CD4-positive, alpha-beta memory T cell (primary cell): Measurements from ENCODE around the gene DOC2B. TPM values are rescaled to one million over a fixed set of nuclear protein-coding genes. Genes with fewer than 3 reads are reported as not detected.

Experiments
- CTCF ChIA-PET: fragments of 350-600 bp; sonication (Branson Sonifier 250); formaldehyde crosslinking; loops from one replicate; lab custom pipeline; 2021; ENCODE audit warnings: inconsistent platforms; ENCODE audit not compliant: partially characterized antibody; lab: Charles Lee
- POLR2A ChIA-PET: fragments of 350-600 bp; sonication (Branson Sonifier 250); formaldehyde crosslinking; loops from one replicate; lab custom pipeline; 2021; ENCODE audit not compliant: partially characterized antibody; lab: Charles Lee
- DNase-seq, 5 donors: peaks; one replicate each; pipeline versions ENCODE4 v3.0.0 to v3.0.0-alpha.2; 2020 to 2022; ENCODE audit warnings: mixed read lengths in 1 of 5
- H3K27ac ChIP-seq: one replicate; pipeline ENCODE4 v1.7.0; 2013; ENCODE audit warnings: low read depth, low read length
- H3K27me3 ChIP-seq: 2 replicates; pipeline ENCODE4 v1.7.0; 2013; ENCODE audit warnings: mild to moderate bottlenecking, low read length, moderate library complexity; ENCODE audit not compliant: insufficient read depth
- H3K36me3 ChIP-seq: 2 replicates; pipeline ENCODE4 v1.7.0; 2013; ENCODE audit warnings: mild to moderate bottlenecking, low read length, moderate library complexity; ENCODE audit not compliant: insufficient read depth
- H3K4me1 ChIP-seq: 2 replicates; pipeline ENCODE4 v1.7.0; 2013; ENCODE audit warnings: mild to moderate bottlenecking, low read length, moderate library complexity; ENCODE audit not compliant: insufficient read depth
- H3K4me3 ChIP-seq, 2 donors: one replicate each; pipeline ENCODE4 v1.7.0; 2013; ENCODE audit warnings: low read length in 2 of 2, mild to moderate bottlenecking in 1 of 2
- H3K9me3 ChIP-seq, 2 donors: one replicate each; pipeline ENCODE4 v1.7.0; 2013; ENCODE audit warnings: low read length in 2 of 2, control low read depth in 1 of 2; ENCODE audit not compliant: control insufficient read depth in 1 of 2
- H3K27ac Mint-ChIP-seq, 7 donors: one replicate each; pipeline ENCODE4 v1.8.0; 2020 to 2021; ENCODE audit warnings: mixed read lengths in 7 of 7, mild to moderate bottlenecking in 6 of 7, inconsistent platforms in 3 of 7, moderate library complexity in 3 of 7
- H3K27me3 Mint-ChIP-seq, 2 donors: one replicate each; pipeline ENCODE4 v1.8.0; 2020 to 2021; ENCODE audit warnings: mixed read lengths in 2 of 2
- H3K36me3 Mint-ChIP-seq, 2 donors: one replicate each; pipeline ENCODE4 v1.8.0; 2020 to 2021; ENCODE audit warnings: mixed read lengths in 2 of 2, inconsistent platforms in 1 of 2, mild to moderate bottlenecking in 1 of 2
- H3K4me1 Mint-ChIP-seq, 4 donors: one replicate each; pipeline ENCODE4 v1.8.0; 2020 to 2021; ENCODE audit warnings: mixed read lengths in 4 of 4, mild to moderate bottlenecking in 1 of 4
- H3K4me3 Mint-ChIP-seq, 8 donors: one replicate each; pipeline ENCODE4 v1.8.0; 2020 to 2021; ENCODE audit warnings: mixed read lengths in 8 of 8, mild to moderate bottlenecking in 7 of 8, moderate library complexity in 6 of 8, inconsistent platforms in 3 of 8
- H3K9me3 Mint-ChIP-seq, 8 donors: one replicate each; pipeline ENCODE4 v1.8.0; 2020 to 2021; ENCODE audit warnings: mixed read lengths in 8 of 8, mild to moderate bottlenecking in 5 of 8, inconsistent platforms in 3 of 8, moderate library complexity in 1 of 8
- intact Hi-C: fragments of 100-400 bp; cut with micrococcal nuclease; formaldehyde crosslinking; loops from one replicate; pipeline ENCODE4 v1.15.1; 2023
- polyA plus RNA-seq, 2 donors: library from polyadenylated mRNA; unstranded; fragments of 300-500 nt; fragmentation: Illumina TruSeq; gene quantifications; one replicate each; pipeline ENCODE4 v1.2.3, GENCODE V29; 2021
- total RNA-seq, 2 experiments: library from RNA; stranded (reverse); gene quantifications; one replicate each; pipeline ENCODE4 v1.2.3, GENCODE V29; 2021

DOC2B gene
- total and polyA plus RNA-seq, 4 experiments from 2014 or later: 0.06 TPM; not detected in 3

- Histone ChIP-seq H3K4me3 (no peak overlapping the region), H3K27ac (no peak overlapping the region), H3K4me1 (peaks cover 4% of the 10 kb centered on the region), H3K27me3 (no peaks in the 10 kb centered on the region), H3K36me3 (no peaks in the 10 kb centered on the region), H3K9me3 (no peaks in the 10 kb centered on the region)
- H3K9me3 Mint-ChIP-seq: no peaks in the 10 kb centered on the region
- no peak overlapping the region for H3K27ac Mint-ChIP-seq
- H3K36me3 Mint-ChIP-seq: no peaks in the 10 kb centered on the region
- intact Hi-C loops: no loop called here
- ChIA-PET CTCF (interaction anchor here (3.6 kb wide), 1 partner anchor 553 kb away, joined by 21 read pairs; no protein-coding TSS in a partner anchor), POLR2A (no interaction called here)
- no peaks in the 10 kb centered on the region for H3K27me3 Mint-ChIP-seq
- no peak for DNase-seq
- no peak overlapping the region for H3K4me3 Mint-ChIP-seq
- peaks cover 0 to 2% (median under 1%) of the 10 kb centered on the region in 4 donors for H3K4me1 Mint-ChIP-seq
Observed at GRCh38 chr17:146983-147761, 34.3 kb downstream of the DOC2B start.

GRCh38 chr17:146546-146945, 34.9 kb downstream of the DOC2B start:
- Mint-ChIP-seq H3K27ac (no peak overlapping the region), H3K27me3 (no peaks in the 10 kb centered on the region), H3K4me1 (peaks cover 0 to 2% (median under 1%) of the 10 kb centered on the region in 4 donors), H3K36me3 (no peaks in the 10 kb centered on the region), H3K9me3 (no peaks in the 10 kb centered on the region), H3K4me3 (no peak overlapping the region)
- no peak for DNase-seq
- H3K27ac ChIP-seq: no peak overlapping the region
- H3K9me3 ChIP-seq: no peaks in the 10 kb centered on the region
- H3K4me3 ChIP-seq: no peak overlapping the region
- H3K27me3 ChIP-seq: no peaks in the 10 kb centered on the region
- POLR2A ChIA-PET: no interaction called here
- CTCF ChIA-PET: interaction anchor here (1.4 to 3.6 kb wide), 2 partner anchors 266 to 554 kb away, joined by 3 to 21 read pairs; no protein-coding TSS in a partner anchor
- intact Hi-C loops: no loop called here
- H3K4me1 ChIP-seq: peaks cover 4% of the 10 kb centered on the region
- no peaks in the 10 kb centered on the region for H3K36me3 ChIP-seq

DNA sequence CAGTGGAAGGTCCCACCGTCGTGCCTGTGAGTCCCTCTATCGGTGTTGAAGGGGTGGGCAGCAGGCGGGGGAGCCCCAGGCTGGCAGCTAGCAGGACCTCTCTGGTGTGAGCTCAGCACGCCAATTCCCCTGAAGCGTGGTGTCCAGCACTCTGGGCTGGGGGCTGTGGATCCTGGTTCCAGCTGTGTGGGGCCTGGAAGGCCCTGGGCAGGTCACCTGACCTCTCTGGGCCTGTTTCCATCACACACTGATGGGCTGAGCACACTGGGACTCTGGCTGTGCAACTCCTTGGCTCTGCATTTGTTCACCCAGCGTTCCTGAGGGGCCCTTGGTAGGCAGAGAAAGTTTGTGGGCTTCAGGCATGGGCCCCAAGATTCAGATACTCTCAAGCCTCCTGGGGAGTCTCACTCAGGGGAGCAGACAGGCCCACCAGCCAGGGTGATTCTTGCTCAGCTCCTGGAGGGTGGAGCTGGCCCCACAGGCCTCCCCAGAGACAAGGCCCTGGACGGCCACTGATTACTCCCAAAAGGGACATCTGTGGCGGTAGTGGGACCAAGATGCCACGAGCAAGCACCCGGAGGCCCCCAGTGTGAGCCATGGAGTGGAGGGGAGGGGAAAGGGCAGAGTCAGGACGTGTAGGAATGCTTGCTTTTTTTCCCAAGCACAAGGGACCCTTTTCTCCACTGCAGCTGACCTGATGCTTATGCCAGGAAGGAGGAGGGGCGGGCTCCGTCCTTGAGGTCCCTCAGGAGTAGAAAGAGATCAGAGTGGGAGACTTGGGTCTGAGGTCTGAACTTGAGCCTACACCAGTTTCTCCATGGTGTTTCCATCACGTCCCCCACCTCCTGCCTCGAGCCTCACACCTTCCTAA, 35.5 kb downstream of the DOC2B start:
- Mint-ChIP-seq H3K27me3 (no peaks in the 10 kb centered on the region), H3K4me3 (no peak overlapping the region), H3K27ac (no peak overlapping the region), H3K36me3 (no peaks in the 10 kb centered on the region), H3K4me1 (peaks cover 0 to 2% (median under 1%) of the 10 kb centered on the region in 4 donors), H3K9me3 (no peaks in the 10 kb centered on the region)
- CTCF ChIA-PET: interaction anchor here (1.0 to 3.6 kb wide), 3 partner anchors 267 to 554 kb away, joined by 3 to 21 read pairs (median 4); no protein-coding TSS in a partner anchor
- Histone ChIP-seq H3K27ac (no peak overlapping the region), H3K36me3 (no peaks in the 10 kb centered on the region), H3K27me3 (no peaks in the 10 kb centered on the region), H3K4me3 (no peak overlapping the region), H3K9me3 (no peaks in the 10 kb centered on the region), H3K4me1 (peaks cover 4% of the 10 kb centered on the region)
- intact Hi-C loops: no loop called here
- no peak for DNase-seq
- POLR2A ChIA-PET: no interaction called here

- H3K27ac Mint-ChIP-seq: no peak overlapping the region
- peaks cover 0 to 2% (median under 1%) of the 10 kb centered on the region in 4 donors for H3K4me1 Mint-ChIP-seq
- H3K9me3 Mint-ChIP-seq: no peaks in the 10 kb centered on the region
- intact Hi-C loops: loop anchor here (1.0 kb wide), 1 partner anchor 241 kb away; no protein-coding TSS in a partner anchor
- no peaks in the 10 kb centered on the region for H3K27me3 Mint-ChIP-seq
- ChIA-PET POLR2A (interaction anchor here (1.2 kb wide), 1 partner anchor 241 kb away, joined by 3 read pairs; no protein-coding TSS in a partner anchor), CTCF (interaction anchor here (1.0 to 3.6 kb wide), 3 partner anchors 267 to 555 kb away, joined by 3 to 21 read pairs (median 4); no protein-coding TSS in a partner anchor)
- Histone ChIP-seq H3K36me3 (no peaks in the 10 kb centered on the region), H3K4me1 (peaks cover 4% of the 10 kb centered on the region), H3K4me3 (no peak overlapping the region), H3K27me3 (no peaks in the 10 kb centered on the region), H3K27ac (no peak overlapping the region), H3K9me3 (no peaks in the 10 kb centered on the region)
- no peaks in the 10 kb centered on the region for H3K36me3 Mint-ChIP-seq
- no peak overlapping the region for H3K4me3 Mint-ChIP-seq
- no peak for DNase-seq
Observed at GRCh38 chr17:144936-145670, 36.3 kb downstream of the DOC2B start.

- Mint-ChIP-seq H3K4me3 (peak overlapping the region in 1 of 8 donors; percentile 49), H3K27ac (no peak overlapping the region), H3K9me3 (no peaks in the 10 kb centered on the region), H3K27me3 (peaks cover 0 to 3% of the 10 kb centered on the region in 2 donors), H3K36me3 (no peaks in the 10 kb centered on the region), H3K4me1 (peaks cover 0 to 2% (median under 1%) of the 10 kb centered on the region in 4 donors)
- POLR2A ChIA-PET: no interaction called here
- Histone ChIP-seq H3K4me3 (no peak overlapping the region), H3K27ac (no peak overlapping the region), H3K36me3 (no peaks in the 10 kb centered on the region), H3K9me3 (no peaks in the 10 kb centered on the region), H3K4me1 (peaks cover 4% of the 10 kb centered on the region), H3K27me3 (no peaks in the 10 kb centered on the region)
- intact Hi-C loops: loop anchor here (1.0 kb wide), 1 partner anchor 242 kb away; no protein-coding TSS in a partner anchor
- DNase-seq: peak; percentile 73 to 85 (median 80)
- CTCF ChIA-PET: interaction anchor here (0.7 to 3.6 kb wide), 3 partner anchors 243 to 1034 kb away, joined by 3 to 21 read pairs (median 3); no protein-coding TSS in a partner anchor
Observed at GRCh38 chr17:143785-144281, 37.6 kb downstream of the DOC2B start.

DNA sequence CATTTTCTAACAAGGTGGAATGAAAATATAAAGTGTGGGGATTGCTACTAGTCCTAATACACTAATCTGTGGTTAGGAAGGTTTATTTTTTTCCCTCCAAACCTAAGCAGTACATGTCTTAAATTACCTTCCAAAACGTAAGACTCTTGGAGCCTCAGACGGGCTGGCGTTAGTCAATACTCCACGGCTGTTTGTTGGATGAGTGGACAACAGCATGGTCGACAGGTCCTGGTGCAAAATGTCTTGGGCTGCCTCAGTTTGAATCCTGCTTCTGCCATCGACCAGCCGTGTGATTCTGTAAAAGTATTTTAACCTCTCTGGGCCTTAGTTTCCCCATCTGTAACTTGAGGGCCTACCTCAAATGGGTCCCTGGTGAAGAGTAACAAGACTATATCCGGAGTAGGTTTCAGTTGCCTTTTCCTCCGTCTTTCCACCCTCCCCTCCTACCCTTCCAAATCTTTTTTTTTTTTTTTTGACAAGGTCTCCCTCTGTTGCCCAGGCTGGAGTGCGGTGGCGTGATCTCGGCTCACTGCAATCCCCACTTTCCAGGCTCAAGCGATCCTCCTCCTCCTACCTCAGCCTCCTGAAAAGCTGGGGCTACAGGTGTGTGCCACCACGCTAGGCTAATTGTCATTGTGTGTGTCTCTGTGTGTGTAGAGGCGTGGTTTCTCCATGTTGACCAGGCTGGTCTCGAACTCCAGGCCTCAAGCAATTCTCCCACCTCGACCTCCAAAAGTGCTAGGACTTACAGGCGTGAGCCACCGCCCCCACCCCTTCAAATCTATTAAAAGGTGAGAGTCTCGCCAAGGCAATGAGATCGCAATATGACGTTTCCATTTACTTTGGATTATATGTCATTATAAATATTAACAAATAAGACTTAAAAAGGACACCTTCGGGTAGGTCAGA, 38.3 kb downstream of the DOC2B start:
- DNase-seq: no peak
- peaks cover 4% of the 10 kb centered on the region for H3K4me1 ChIP-seq
- H3K27ac ChIP-seq: no peak overlapping the region
- Mint-ChIP-seq H3K4me3 (peak overlapping the region in 1 of 8 donors; percentile 49), H3K36me3 (no peaks in the 10 kb centered on the region), H3K4me1 (peaks cover 0 to 2% (median under 1%) of the 10 kb centered on the region in 4 donors), H3K27me3 (peaks cover 0 to 3% of the 10 kb centered on the region in 2 donors), H3K9me3 (no peaks in the 10 kb centered on the region), H3K27ac (no peak overlapping the region)
- no peak overlapping the region for H3K4me3 ChIP-seq
- intact Hi-C loops: no loop called here
- POLR2A ChIA-PET: no interaction called here
- CTCF ChIA-PET: interaction anchor here (3.6 kb wide), 1 partner anchor 557 kb away, joined by 21 read pairs; no protein-coding TSS in a partner anchor
- H3K27me3 ChIP-seq: no peaks in the 10 kb centered on the region
- no peaks in the 10 kb centered on the region for H3K9me3 ChIP-seq
- no peaks in the 10 kb centered on the region for H3K36me3 ChIP-seq
